ENCODE measurements around the gene ESD.

The ESD gene

DNA sequence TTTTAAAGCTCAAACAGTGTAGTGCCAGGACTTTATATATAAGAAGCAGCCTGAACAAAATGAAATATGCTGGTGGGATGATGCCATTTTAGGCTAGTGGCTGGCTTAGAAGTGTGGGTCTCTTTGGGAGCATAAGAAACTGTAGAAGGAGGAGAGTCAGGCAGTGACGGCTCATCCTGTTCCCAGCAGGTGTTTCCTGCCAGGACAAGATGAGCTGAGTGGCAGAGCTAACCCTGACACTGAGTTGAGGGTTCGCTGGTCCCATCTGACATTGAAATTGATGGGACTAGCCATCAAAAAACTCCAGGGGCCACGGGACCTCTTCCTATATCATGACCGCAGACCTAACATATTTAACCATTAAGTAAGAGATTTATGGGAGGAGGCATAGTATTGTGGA lies 51.3 kb downstream of the ESD start:
- Mint-ChIP-seq H3K4me1 (ENCODE audit: low read depth) (peaks cover 8% of the 10 kb centered on the region), H3K27me3 (no peaks in the 10 kb centered on the region), H3K27ac (no peak overlapping the region), H3K36me3 (ENCODE audit: low read depth) (peaks cover 81% of the 10 kb centered on the region), H3K4me3 (no peak overlapping the region), H3K9me3 (no peaks in the 10 kb centered on the region)
- no peak for DNase-seq

DNA sequence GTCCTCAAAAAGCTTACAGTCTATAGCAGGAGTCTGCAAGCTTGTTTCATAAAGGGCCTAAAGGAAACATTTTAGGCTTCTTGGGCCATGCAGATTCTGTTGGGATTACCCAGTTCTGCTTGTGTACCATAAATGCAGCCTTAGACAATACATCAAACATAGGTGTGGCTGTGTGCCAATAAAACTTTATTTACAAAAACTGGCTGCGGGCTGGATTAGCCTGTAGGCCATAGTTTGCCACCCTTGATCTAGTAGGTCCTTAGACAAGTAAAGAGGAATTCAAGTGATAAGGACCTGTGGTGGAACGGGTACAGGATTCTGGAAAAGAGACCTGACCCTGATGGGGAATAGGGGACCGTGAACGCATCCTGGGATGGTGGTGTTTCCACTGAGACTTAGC lies 51.9 kb downstream of the ESD start:
- Mint-ChIP-seq H3K4me1 (ENCODE audit: low read depth) (peaks cover 4% of the 10 kb centered on the region), H3K36me3 (ENCODE audit: low read depth) (peaks cover 76% of the 10 kb centered on the region), H3K27me3 (no peaks in the 10 kb centered on the region), H3K27ac (no peak overlapping the region), H3K9me3 (no peaks in the 10 kb centered on the region), H3K4me3 (no peak overlapping the region)
- no peak for DNase-seq

DNA sequence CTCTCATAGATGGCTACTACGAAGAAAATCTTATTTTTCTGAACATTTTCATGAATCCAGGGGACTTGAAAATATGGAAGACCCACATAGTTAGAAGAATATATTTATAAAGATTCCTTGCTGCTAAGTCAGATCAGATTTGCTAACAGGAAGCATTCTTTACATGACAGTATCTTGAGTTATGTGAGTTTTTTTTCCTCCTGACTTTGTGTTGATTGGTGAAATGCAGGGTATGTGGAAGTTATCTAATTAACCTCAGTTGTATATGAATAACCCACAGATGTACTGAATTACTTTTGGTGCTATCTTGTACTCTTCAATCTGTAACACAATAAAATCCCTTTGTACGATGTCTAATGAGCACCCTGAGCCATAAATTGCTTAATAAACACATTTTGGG lies 53.8 kb downstream of the ESD start:
- Mint-ChIP-seq H3K4me1 (ENCODE audit: low read depth) (no peaks in the 10 kb centered on the region), H3K36me3 (ENCODE audit: low read depth) (peaks cover 73% of the 10 kb centered on the region), H3K27me3 (no peaks in the 10 kb centered on the region), H3K4me3 (no peak overlapping the region), H3K9me3 (no peaks in the 10 kb centered on the region), H3K27ac (no peak overlapping the region)
- DNase-seq = no peak

DNA sequence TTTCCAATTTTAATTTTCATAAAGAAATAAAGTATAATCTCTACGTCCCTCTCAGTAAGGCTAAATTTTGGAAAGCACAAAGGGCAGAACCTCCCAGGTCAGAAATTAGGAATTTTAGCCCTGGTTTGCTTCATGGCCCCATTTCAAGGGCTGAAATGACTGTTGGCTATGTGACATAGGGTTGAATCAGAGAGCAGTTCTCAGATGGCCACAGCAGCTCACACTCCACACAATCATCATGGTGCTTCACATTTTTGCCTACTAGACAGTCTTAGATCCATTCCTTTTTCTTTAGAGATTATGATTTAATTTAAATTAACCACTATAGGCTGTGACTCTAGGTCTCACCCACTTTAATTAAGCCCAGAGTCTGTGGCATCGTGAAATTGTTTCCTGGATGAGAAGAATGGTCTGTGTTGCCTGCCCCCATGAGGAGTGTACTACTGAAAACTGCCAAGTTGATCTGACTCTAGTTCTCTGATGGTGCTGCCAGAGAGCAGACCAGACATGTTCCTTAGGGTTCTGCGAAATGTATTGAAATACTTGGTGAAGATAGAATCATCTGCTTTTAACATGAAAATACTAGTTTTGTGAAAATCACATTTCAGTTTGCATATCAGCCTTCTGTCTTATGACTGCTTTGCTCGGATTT lies 57.4 kb downstream of the ESD start:
- Mint-ChIP-seq H3K36me3 (ENCODE audit: low read depth) (peaks cover 76% of the 10 kb centered on the region), H3K4me3 (no peak overlapping the region), H3K9me3 (no peaks in the 10 kb centered on the region), H3K27me3 (no peaks in the 10 kb centered on the region), H3K27ac (no peak overlapping the region), H3K4me1 (ENCODE audit: low read depth) (no peaks in the 10 kb centered on the region)
- no peak for DNase-seq

DNA sequence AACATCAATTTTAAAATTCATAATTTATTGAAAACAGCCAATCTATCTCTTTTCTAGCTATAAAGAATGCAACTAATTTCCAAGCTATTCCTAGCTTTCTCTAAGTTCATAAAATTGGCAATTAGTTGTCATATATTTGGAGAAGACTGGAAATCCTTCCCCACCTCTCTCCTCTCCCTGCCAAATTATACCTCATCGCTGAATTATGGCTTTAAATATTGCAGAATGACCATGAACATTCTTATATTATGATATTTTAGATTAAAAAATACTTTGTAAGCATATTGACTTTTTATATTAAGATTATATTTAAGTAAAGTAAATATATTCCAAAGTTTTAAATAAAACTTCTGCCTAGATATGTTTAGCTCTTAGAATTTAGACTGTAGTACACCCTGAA lies 58.2 kb downstream of the ESD start:
- Mint-ChIP-seq H3K36me3 (ENCODE audit: low read depth) (peaks cover 73% of the 10 kb centered on the region), H3K27ac (no peak overlapping the region), H3K4me3 (no peak overlapping the region), H3K9me3 (no peaks in the 10 kb centered on the region), H3K27me3 (no peaks in the 10 kb centered on the region), H3K4me1 (ENCODE audit: low read depth) (no peaks in the 10 kb centered on the region)
- DNase-seq = no peak

DNA sequence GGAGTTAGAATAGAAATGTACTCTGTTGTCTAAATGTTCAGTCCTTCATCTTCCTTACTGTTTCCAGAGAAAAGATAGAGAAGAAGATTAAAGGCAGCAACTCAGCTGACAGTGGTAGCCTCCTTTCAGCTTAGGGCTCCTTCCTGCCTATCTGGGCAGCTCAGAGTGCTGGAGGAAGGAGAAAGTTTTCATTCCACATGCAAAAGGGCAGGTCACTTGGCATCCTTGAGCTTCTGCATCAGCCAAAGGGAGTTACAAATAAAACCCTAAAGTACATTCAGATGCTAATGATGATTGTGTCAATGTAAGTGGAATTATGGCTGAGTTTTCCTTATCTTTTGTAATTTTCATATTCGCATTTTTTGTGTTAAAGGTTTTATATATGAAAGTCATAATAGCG lies 58.9 kb downstream of the ESD start:
- Mint-ChIP-seq H3K4me3 (no peak overlapping the region), H3K4me1 (ENCODE audit: low read depth) (no peaks in the 10 kb centered on the region), H3K27ac (no peak overlapping the region), H3K9me3 (no peaks in the 10 kb centered on the region), H3K27me3 (no peaks in the 10 kb centered on the region), H3K36me3 (ENCODE audit: low read depth) (peaks cover 69% of the 10 kb centered on the region)
- no peak for DNase-seq

DNA sequence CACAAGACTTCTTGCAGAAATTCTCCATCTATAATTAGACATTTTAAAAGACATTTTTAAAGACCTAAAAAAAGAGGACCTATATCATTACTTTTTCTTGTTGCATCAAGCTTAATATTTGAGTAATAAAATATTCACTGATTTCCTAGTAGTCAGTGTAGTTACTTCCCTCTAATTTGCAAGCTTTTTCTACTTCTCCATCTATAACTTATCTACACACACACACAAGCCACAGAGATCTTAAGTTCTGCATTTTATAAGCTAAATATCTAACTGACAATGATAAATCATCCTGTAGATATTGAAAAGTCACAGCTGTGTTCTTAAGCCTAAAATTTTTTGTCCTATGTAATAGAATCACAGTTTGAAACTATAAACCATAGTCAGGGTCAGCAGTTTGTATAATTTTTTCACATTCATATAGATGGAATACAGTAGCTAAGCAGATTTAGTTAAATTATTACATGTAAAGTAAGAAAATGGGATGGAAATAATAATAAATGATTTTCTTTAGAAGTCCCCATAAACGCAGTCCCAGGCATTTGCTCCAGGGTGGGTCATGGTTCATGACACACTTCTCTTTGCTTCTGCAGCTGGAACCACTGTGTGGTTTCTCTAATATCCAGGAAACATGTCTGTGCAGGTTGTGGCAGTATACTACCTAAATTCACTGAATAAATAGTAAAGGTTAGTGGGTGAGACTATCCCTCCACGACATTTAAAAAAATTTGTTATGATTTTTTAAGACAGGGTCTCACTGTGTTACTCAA lies 60.2 kb downstream of the ESD start:
- Mint-ChIP-seq H3K27me3 (no peaks in the 10 kb centered on the region), H3K36me3 (ENCODE audit: low read depth) (peaks cover 69% of the 10 kb centered on the region)

DNA sequence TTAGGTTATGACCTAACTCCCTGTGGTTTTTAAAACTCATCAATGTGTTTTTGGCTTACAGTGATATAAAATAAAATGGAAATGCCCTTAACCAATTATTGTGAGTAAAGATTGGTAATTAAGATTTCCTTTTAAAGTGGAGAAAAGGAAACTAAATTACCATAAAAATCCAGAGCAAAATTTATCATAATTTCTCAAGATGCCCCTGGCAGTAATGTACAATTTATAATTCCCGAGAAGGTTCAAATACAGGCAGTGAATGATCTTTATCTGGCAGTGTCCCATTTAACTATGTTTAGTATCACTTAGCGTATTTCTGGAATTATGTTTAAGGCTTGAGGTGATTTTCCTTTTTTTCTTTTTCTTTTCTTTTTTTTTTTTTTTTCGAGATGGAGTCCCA lies 61.5 kb downstream of the ESD start:
- H3K27ac Mint-ChIP-seq = no peak overlapping the region
- H3K36me3 Mint-ChIP-seq (ENCODE audit: low read depth) = peaks cover 70% of the 10 kb centered on the region
- DNase-seq = no peak
- H3K4me3 Mint-ChIP-seq = no peak overlapping the region
- H3K9me3 Mint-ChIP-seq = no peaks in the 10 kb centered on the region
- H3K27me3 Mint-ChIP-seq = no peaks in the 10 kb centered on the region
- H3K4me1 Mint-ChIP-seq (ENCODE audit: low read depth) = no peaks in the 10 kb centered on the region

More for the DNA sequence above, 60.2 kb downstream of the ESD start:
- no peaks in the 10 kb centered on the region for H3K9me3 Mint-ChIP-seq
- no peaks in the 10 kb centered on the region for H3K4me1 Mint-ChIP-seq (ENCODE audit: low read depth)
- no peak overlapping the region for H3K27ac Mint-ChIP-seq
- no peak for DNase-seq
- H3K4me3 Mint-ChIP-seq = no peak overlapping the region

DNA sequence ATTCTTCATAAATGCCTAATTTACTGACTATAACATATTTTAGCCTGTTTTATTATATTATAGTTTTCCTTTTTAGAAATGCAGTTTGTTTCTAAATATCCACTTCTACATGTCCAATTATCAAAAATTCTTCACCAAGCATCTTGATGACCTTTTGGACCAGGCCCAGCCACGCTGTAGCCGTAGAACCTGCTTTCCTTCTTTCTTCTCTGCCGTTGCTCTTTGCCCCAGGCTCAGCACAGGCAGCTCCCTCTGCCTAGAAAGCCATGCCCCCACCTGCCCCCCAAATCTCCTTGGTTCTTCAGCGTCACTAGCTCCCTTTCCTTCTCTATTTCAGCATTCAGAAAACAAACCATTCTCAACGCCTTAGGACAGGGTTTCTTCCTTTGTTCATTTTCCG lies 65.4 kb downstream of the ESD start:
- H3K9me3 Mint-ChIP-seq = no peaks in the 10 kb centered on the region
- H3K36me3 Mint-ChIP-seq (ENCODE audit: low read depth) = peaks cover 82% of the 10 kb centered on the region
- H3K4me1 Mint-ChIP-seq (ENCODE audit: low read depth) = peaks cover 2% of the 10 kb centered on the region
- H3K27me3 Mint-ChIP-seq = no peaks in the 10 kb centered on the region
- H3K4me3 Mint-ChIP-seq = no peak overlapping the region
- no peak for DNase-seq
- H3K27ac Mint-ChIP-seq = no peak overlapping the region

DNA sequence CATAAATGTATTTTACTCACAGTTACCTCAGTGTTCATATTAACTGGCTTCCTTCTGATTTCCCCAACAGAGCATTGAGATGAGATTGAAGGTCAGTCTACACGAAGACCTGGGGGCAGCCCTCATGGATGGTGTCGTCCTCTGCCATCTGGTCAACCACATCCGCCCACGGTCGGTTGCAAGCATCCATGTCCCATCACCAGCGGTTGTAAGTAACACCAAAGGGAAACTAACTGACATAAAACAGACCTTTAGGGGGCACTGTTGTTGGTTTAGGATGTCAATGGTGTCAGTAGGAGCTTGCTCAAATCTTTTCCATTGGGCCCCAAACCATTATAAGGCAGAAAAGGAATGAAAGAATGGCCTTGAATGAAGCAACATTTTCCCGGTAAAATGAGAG lies 68.2 kb downstream of the ESD start:
- H3K9me3 Mint-ChIP-seq = no peaks in the 10 kb centered on the region
- H3K27ac Mint-ChIP-seq = no peak overlapping the region
- H3K4me3 Mint-ChIP-seq = no peak overlapping the region
- DNase-seq = no peak
- peaks cover 87% of the 10 kb centered on the region for H3K36me3 Mint-ChIP-seq (ENCODE audit: low read depth)
- H3K4me1 Mint-ChIP-seq (ENCODE audit: low read depth) = peaks cover 4% of the 10 kb centered on the region
- H3K27me3 Mint-ChIP-seq = no peaks in the 10 kb centered on the region

DNA sequence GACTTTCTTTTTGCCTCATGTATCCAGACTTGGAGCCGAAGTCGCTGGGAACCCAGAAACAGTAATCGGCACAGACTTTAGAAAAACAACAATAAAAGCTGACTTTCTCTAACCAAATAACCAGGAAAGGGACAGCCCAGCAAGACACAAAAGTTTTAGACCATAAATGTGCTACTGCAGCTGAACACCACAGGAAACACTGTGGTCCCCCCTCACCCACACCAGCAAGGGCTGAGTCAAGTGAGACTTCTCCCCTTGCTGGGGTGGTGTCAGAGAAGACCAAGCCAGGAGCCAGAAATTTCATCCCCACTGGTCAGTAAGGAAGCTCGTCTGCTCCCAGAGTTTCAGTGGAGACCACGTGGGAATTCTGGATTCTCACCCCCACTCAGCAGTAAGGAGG lies 70.6 kb downstream of the ESD start:
- DNase-seq = no peak
- Mint-ChIP-seq H3K27ac (no peak overlapping the region), H3K4me1 (ENCODE audit: low read depth) (peaks cover 4% of the 10 kb centered on the region), H3K36me3 (ENCODE audit: low read depth) (peaks cover 86% of the 10 kb centered on the region), H3K4me3 (no peak overlapping the region), H3K27me3 (no peaks in the 10 kb centered on the region), H3K9me3 (no peaks in the 10 kb centered on the region)

All from activated T-cell treated with anti-CD3 and anti-CD28 coated beads, Interleukin-2, amount 50 U/mL, for 24 hours (primary cell).